Gastroesophageal sphincter (tissue), 3 donors: ENCODE data around the gene RMND5A.
"Not testable (repeated sequence)": the region's sequence is repeated elsewhere in the genome, so short reads cannot be mapped to it uniquely, and the experiment has no call there.

ENCODE experiments used
- EP300 ChIP-seq: sonication (generic); formaldehyde crosslinking; IDR thresholded peaks from one replicate; pipeline ENCODE4 v1.6.1; 2017; ENCODE audit warnings: antibody characterized with exemption, mild to moderate bottlenecking
- POLR2A ChIP-seq, 2 donors: fragments of 450-650 bp; IDR thresholded peaks; one replicate each; pipeline ENCODE4 v1.6.1; 2017; ENCODE audit warnings: antibody characterized with exemption in 2 of 2, mild to moderate bottlenecking in 2 of 2, moderate library complexity in 1 of 2
- POLR2AphosphoS5 ChIP-seq: sonication (generic); formaldehyde crosslinking; IDR thresholded peaks from one replicate; pipeline ENCODE4 v1.6.1; 2017; ENCODE audit warnings: antibody characterized with exemption
- TF ChIP-seq, protein P1 (sequence below), 4 experiments: fragments of 200-600 bp in 2 of 4; fragments of 450-650 bp in 2 of 4; sonication (generic) in 1 of 4; IDR thresholded peaks; one replicate each; pipeline ENCODE4 v1.5.1; 2017 to 2019; ENCODE audit warnings: antibody characterized with exemption in 4 of 4, mild to moderate bottlenecking in 2 of 4, moderate library complexity in 2 of 4

DNA sequence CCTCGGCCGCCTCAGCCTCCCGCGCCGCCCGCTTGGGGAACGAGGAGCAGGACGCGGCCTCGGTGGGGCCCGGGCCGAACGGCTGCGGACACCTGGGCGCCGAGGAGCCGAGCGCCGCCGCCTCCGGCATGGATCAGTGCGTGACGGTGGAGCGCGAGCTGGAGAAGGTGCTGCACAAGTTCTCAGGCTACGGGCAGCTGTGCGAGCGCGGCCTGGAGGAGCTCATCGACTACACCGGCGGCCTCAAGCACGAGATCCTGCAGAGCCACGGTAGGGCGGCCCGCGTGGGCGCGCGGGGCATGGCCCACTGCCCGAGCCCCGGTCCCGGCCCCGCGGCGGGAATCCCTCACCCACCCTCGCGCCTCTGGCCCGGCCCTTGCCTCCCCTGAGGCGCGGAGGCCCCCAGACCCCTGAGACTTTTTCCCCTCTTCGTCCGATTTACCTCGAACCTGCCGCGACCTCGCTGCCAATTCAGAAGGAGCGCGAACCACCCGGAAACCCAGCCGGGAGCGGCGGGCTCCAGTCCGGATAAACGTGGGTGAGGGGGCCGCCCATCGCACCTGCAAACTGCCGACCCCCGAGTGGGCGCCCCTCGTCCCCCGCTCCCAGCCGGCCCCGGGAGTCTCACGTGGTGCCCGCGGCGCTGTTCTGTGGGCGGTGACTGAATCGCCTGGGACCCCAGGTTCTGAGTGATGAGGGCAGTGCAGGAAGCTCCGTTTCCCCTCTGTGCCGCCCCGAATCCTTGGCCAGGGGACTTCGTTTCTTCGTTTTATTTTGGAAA, 639 bp downstream of the RMND5A start:
- TF ChIP-seq, protein P1, sequence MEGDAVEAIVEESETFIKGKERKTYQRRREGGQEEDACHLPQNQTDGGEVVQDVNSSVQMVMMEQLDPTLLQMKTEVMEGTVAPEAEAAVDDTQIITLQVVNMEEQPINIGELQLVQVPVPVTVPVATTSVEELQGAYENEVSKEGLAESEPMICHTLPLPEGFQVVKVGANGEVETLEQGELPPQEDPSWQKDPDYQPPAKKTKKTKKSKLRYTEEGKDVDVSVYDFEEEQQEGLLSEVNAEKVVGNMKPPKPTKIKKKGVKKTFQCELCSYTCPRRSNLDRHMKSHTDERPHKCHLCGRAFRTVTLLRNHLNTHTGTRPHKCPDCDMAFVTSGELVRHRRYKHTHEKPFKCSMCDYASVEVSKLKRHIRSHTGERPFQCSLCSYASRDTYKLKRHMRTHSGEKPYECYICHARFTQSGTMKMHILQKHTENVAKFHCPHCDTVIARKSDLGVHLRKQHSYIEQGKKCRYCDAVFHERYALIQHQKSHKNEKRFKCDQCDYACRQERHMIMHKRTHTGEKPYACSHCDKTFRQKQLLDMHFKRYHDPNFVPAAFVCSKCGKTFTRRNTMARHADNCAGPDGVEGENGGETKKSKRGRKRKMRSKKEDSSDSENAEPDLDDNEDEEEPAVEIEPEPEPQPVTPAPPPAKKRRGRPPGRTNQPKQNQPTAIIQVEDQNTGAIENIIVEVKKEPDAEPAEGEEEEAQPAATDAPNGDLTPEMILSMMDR (IDR thresholded peaks at IDR 0.05), result not testable (repeated sequence)
- not testable (repeated sequence) for TF ChIP-seq POLR2A (IDR thresholded peaks at IDR 0.05); POLR2AphosphoS5; EP300
